Activated effector memory CD4-positive, alpha-beta T cell treated with Interleukin-2 at 50 U/mL for 16 hours (primary cell): ENCODE data around the gene NLRP6.
"Not testable (repeated sequence)": the region's sequence is repeated elsewhere in the genome, so short reads cannot be mapped to it uniquely, and the experiment has no call there.

Experiments
- DNase-seq: peaks from one replicate; pipeline ENCODE4 v3.0.0-alpha.2; 2020

The NLRP6 gene

GRCh38 chr11:327581-327923 lies 49.3 kb downstream of the NLRP6 start:
- no peak for DNase-seq

- no peak for DNase-seq
Observed at GRCh38 chr11:328012-328411, 49.8 kb downstream of the NLRP6 start.

- DNase-seq: not testable (repeated sequence)
Observed at GRCh38 chr11:328516-329100, 50.4 kb downstream of the NLRP6 start.

GRCh38 chr11:329886-330253 lies 51.7 kb downstream of the NLRP6 start:
- DNase-seq: no peak

GRCh38 chr11:330307-330693 lies 52.1 kb downstream of the NLRP6 start:
- DNase-seq: no peak

- no peak for DNase-seq
Observed at GRCh38 chr11:330694-331357, 52.6 kb downstream of the NLRP6 start.

GRCh38 chr11:331358-332060 lies 53.3 kb downstream of the NLRP6 start:
- DNase-seq: no peak

- no peak for DNase-seq
Observed at GRCh38 chr11:332651-333480, 54.7 kb downstream of the NLRP6 start.

- DNase-seq: not testable (repeated sequence)
Observed at GRCh38 chr11:333616-334263, 55.5 kb downstream of the NLRP6 start.

- DNase-seq: no peak
Observed at GRCh38 chr11:334264-334994, 56.2 kb downstream of the NLRP6 start.
